Measurements from ENCODE around the gene CCSAP.

DNA sequence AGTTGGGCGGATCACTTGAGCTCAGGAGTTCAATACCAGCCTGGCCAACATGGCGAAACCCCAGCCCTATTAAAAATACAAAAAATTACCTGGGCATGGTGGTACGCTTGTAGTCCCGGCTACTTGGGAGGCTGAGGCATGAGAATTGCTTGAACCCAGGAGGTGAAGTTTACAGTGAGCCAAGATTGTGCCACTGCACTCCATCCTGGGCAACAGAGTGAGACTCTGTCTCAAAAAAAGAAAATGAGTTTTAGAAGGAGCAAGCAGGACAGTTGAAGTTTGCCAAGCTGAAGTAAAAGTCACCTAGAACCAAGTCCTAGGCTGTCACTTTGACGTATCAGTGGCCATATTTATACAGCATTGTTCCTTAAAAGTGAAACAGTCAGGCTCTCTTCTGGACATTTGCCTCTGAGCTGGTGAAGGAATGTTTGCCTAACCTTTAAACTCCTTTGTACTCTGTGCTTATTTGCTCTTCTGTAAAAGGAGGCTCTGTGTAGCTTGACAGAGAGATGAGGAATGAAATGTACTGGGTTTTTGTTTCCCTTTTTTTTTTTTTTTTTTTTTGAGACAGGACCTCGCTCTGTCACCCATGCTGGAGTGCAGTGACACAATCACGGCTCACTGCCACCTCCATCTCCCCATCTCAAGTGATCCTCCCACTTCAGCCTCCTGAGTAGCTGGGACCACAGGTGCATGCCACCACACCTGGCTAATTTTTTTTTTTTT lies 69.2 kb downstream of the CCSAP start:
- TF ChIP-seq POLR2AphosphoS5 (IDR thresholded peaks at IDR 0.05; ENCODE audit: low read depth, low read length) (no peak), SIN3A (IDR thresholded peaks at IDR 0.05; ENCODE audit: borderline replicate concordance, insufficient read depth, low read length) (no peak), TAF1 (IDR thresholded peaks at IDR 0.05; ENCODE audit: borderline replicate concordance, insufficient read depth, low read length) (no peak), FOXP2 (optimal IDR thresholded peaks at IDR 0.05; ENCODE audit: borderline replicate concordance, extremely low read depth, extremely low read length, insufficient read depth) (no peak)
- TF ChIP-seq, protein P1, sequence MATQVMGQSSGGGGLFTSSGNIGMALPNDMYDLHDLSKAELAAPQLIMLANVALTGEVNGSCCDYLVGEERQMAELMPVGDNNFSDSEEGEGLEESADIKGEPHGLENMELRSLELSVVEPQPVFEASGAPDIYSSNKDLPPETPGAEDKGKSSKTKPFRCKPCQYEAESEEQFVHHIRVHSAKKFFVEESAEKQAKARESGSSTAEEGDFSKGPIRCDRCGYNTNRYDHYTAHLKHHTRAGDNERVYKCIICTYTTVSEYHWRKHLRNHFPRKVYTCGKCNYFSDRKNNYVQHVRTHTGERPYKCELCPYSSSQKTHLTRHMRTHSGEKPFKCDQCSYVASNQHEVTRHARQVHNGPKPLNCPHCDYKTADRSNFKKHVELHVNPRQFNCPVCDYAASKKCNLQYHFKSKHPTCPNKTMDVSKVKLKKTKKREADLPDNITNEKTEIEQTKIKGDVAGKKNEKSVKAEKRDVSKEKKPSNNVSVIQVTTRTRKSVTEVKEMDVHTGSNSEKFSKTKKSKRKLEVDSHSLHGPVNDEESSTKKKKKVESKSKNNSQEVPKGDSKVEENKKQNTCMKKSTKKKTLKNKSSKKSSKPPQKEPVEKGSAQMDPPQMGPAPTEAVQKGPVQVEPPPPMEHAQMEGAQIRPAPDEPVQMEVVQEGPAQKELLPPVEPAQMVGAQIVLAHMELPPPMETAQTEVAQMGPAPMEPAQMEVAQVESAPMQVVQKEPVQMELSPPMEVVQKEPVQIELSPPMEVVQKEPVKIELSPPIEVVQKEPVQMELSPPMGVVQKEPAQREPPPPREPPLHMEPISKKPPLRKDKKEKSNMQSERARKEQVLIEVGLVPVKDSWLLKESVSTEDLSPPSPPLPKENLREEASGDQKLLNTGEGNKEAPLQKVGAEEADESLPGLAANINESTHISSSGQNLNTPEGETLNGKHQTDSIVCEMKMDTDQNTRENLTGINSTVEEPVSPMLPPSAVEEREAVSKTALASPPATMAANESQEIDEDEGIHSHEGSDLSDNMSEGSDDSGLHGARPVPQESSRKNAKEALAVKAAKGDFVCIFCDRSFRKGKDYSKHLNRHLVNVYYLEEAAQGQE (IDR thresholded peaks at IDR 0.05; ENCODE audit: insufficient read depth in 1 of 2, low read depth in 2 of 2, low read length in 2 of 2): no peak

Data from PFSK-1 (cell line).